WTC11 (cell line): ENCODE data around the gene ERF. TPM values are rescaled to one million over a fixed set of nuclear protein-coding genes. Genes with fewer than 3 reads are reported as not detected.

Experiments used
- ATAC-seq: fragments of 200-7000 bp; cut with Tn5 transposase; 2 replicates; pipeline ENCODE4 v1.10.0; 2021; ENCODE audit warnings: mild to moderate bottlenecking, moderate library complexity
- CTCF ChIA-PET: fragments of 300-600 bp; sonication (Branson Sonifier 250); formaldehyde crosslinking; loops from one replicate; lab custom pipeline; 2021; ENCODE audit warnings: antibody characterized with exemption; lab: Charles Lee
- POLR2A ChIA-PET: fragments of 350-600 bp; sonication (Branson Sonifier 250); formaldehyde crosslinking; loops from one replicate; lab custom pipeline; 2021; ENCODE audit warnings: antibody characterized with exemption; lab: Charles Lee
- DNase-seq: peaks from one replicate; pipeline ENCODE4 v3.0.0; 2021; ENCODE audit warnings: low spot score
- H3K27ac Mint-ChIP-seq: 2 replicates; pipeline ENCODE4 v1.8.0; 2021; ENCODE audit warnings: mixed read lengths
- H3K27me3 Mint-ChIP-seq: 2 replicates; pipeline ENCODE4 v1.8.0; 2021; ENCODE audit warnings: low read depth, mild to moderate bottlenecking, moderate library complexity, mixed read lengths
- H3K36me3 Mint-ChIP-seq: 2 replicates; pipeline ENCODE4 v1.8.0; 2021; ENCODE audit warnings: mixed read lengths
- H3K4me1 Mint-ChIP-seq: 2 replicates; pipeline ENCODE4 v1.8.0; 2022; ENCODE audit warnings: mixed read lengths
- H3K4me3 Mint-ChIP-seq: 2 replicates; pipeline ENCODE4 v1.8.0; 2021; ENCODE audit warnings: mild to moderate bottlenecking, moderate library complexity, mixed read lengths
- H3K9me3 Mint-ChIP-seq: 2 replicates; pipeline ENCODE4 v1.8.0; 2021; ENCODE audit warnings: mixed read lengths
- CBFB ChIP-seq: sonication (generic); formaldehyde crosslinking; IDR thresholded peaks from 2 replicates; pipeline ENCODE4 v1.8.1; 2022; ENCODE audit warnings: mild to moderate bottlenecking, low read depth, missing genetic modification reagents
- E2F1 ChIP-seq: sonication (generic); formaldehyde crosslinking; IDR thresholded peaks from 2 replicates; pipeline ENCODE4 v1.8.0; 2022; ENCODE audit warnings: mild to moderate bottlenecking, missing genetic modification reagents
- E2F4 ChIP-seq: sonication (generic); formaldehyde crosslinking; IDR thresholded peaks from 2 replicates; pipeline ENCODE4 v1.8.1; 2022; ENCODE audit warnings: low read depth, mild to moderate bottlenecking, moderate library complexity, missing genetic modification reagents, borderline replicate concordance
- EMX1 ChIP-seq: fragments of 250-450 bp; sonication (Bioruptor Pico); IDR thresholded peaks from 2 replicates; pipeline ENCODE4 v1.8.0; 2021; ENCODE audit warnings: mild to moderate bottlenecking
- ESRRA ChIP-seq: sonication (generic); formaldehyde crosslinking; IDR thresholded peaks from 2 replicates; pipeline ENCODE4 v1.8.1; 2022; ENCODE audit warnings: mild to moderate bottlenecking, missing genetic modification reagents, borderline replicate concordance
- GRHL2 ChIP-seq: fragments of 250-450 bp; sonication (Bioruptor Pico); IDR thresholded peaks from 2 replicates; pipeline ENCODE4 v1.8.0; 2022; ENCODE audit warnings: mild to moderate bottlenecking, moderate library complexity; ENCODE audit not compliant: insufficient replicate concordance, severe bottlenecking
- KAT7 ChIP-seq: sonication (generic); formaldehyde crosslinking; IDR thresholded peaks from 2 replicates; pipeline ENCODE4 v1.8.1; 2023; ENCODE audit warnings: missing genetic modification reagents, mild to moderate bottlenecking, borderline replicate concordance
- MAX ChIP-seq: sonication (generic); formaldehyde crosslinking; IDR thresholded peaks from 2 replicates; pipeline ENCODE4 v1.8.0; 2022; ENCODE audit warnings: mild to moderate bottlenecking, missing genetic modification reagents
- MXD4 ChIP-seq: fragments of 250-450 bp; sonication (Bioruptor Pico); IDR thresholded peaks from 2 replicates; pipeline ENCODE4 v1.8.0; 2021; ENCODE audit warnings: mild to moderate bottlenecking, moderate library complexity, borderline replicate concordance
- PREB ChIP-seq: sonication (generic); formaldehyde crosslinking; IDR thresholded peaks from 2 replicates; pipeline ENCODE4 v1.8.1; 2022; ENCODE audit warnings: mild to moderate bottlenecking, missing genetic modification reagents, moderate library complexity, borderline replicate concordance
- PRRX2 ChIP-seq: fragments of 250-450 bp; sonication (Bioruptor Pico); IDR thresholded peaks from 2 replicates; pipeline ENCODE4 v1.8.0; 2021; ENCODE audit warnings: mild to moderate bottlenecking
- SOX15 ChIP-seq: fragments of 250-450 bp; sonication (Bioruptor Pico); IDR thresholded peaks from 2 replicates; pipeline ENCODE4 v1.9.0; 2021; ENCODE audit warnings: mild to moderate bottlenecking
- SP1 ChIP-seq: sonication (generic); formaldehyde crosslinking; conservative IDR thresholded peaks from 2 replicates; pipeline ENCODE4 v1.8.1; 2022; ENCODE audit warnings: missing genetic modification reagents
- TEAD1 ChIP-seq: sonication (generic); formaldehyde crosslinking; IDR thresholded peaks from 2 replicates; pipeline ENCODE4 v1.8.0; 2022; ENCODE audit warnings: mild to moderate bottlenecking, missing genetic modification reagents
- TP53 ChIP-seq: sonication (generic); formaldehyde crosslinking; IDR thresholded peaks from 2 replicates; pipeline ENCODE4 v1.8.1; 2023; ENCODE audit warnings: mild to moderate bottlenecking, missing genetic modification reagents
- ZNF263 ChIP-seq: sonication (generic); formaldehyde crosslinking; IDR thresholded peaks from 2 replicates; pipeline ENCODE4 v1.8.1; 2022; ENCODE audit warnings: low read depth, mild to moderate bottlenecking, moderate library complexity, missing genetic modification reagents
- total RNA-seq: library from RNA; stranded (reverse); gene quantifications from 3 replicates; pipeline ENCODE4 v1.2.3, GENCODE V29; 2021
- TF ChIP-seq, protein P1 (sequence below): sonication (generic); formaldehyde crosslinking; IDR thresholded peaks from 2 replicates; pipeline ENCODE4 v1.8.1; 2023; ENCODE audit warnings: mild to moderate bottlenecking, missing genetic modification reagents, moderate library complexity
- TF ChIP-seq, protein P2 (sequence below): fragments of 200-600 bp; IDR thresholded peaks from 2 replicates; pipeline ENCODE4 v1.8.0; 2022; ENCODE audit warnings: antibody characterized with exemption
- TF ChIP-seq, protein P3 (sequence below): fragments of 250-450 bp; sonication (Bioruptor Pico); IDR thresholded peaks from 2 replicates; pipeline ENCODE4 v1.9.0; 2021; ENCODE audit warnings: mild to moderate bottlenecking
- TF ChIP-seq, protein P4 (sequence below): sonication (generic); formaldehyde crosslinking; IDR thresholded peaks from 2 replicates; pipeline ENCODE4 v1.8.1; 2023; ENCODE audit warnings: mild to moderate bottlenecking, missing genetic modification reagents
- TF ChIP-seq, protein P5 (sequence below): sonication (generic); formaldehyde crosslinking; IDR thresholded peaks from 2 replicates; pipeline ENCODE4 v1.8.1; 2022; ENCODE audit warnings: missing genetic modification reagents, borderline replicate concordance
- TF ChIP-seq, protein P6 (sequence below): sonication (generic); formaldehyde crosslinking; IDR thresholded peaks from 2 replicates; pipeline ENCODE4 v1.8.1; 2023; ENCODE audit warnings: mild to moderate bottlenecking, moderate library complexity, missing genetic modification reagents

ERF gene
- total RNA-seq, 1 experiment from 2014 or later = 65.9 TPM

GRCh38 chr19:42288387-42288786 lies 33.5 kb upstream of the ERF start:
- no peaks in the 10 kb centered on the region for H3K27me3 Mint-ChIP-seq
- ChIA-PET POLR2A (no interaction called here), CTCF (interaction anchor here (1.0 to 1.4 kb wide), 3 partner anchors 9 to 45 kb away, joined by 3 to 4 read pairs (median 3); partner anchors contain the start of gene GSK3A)
- H3K36me3 Mint-ChIP-seq = peaks cover 15% of the 10 kb centered on the region
- no peak overlapping the region for H3K4me3 Mint-ChIP-seq
- peaks cover 26% of the 10 kb centered on the region for H3K4me1 Mint-ChIP-seq
- no peak for TF ChIP-seq CBFB (CRISPR knock-in tag)
- TF ChIP-seq, protein P1, sequence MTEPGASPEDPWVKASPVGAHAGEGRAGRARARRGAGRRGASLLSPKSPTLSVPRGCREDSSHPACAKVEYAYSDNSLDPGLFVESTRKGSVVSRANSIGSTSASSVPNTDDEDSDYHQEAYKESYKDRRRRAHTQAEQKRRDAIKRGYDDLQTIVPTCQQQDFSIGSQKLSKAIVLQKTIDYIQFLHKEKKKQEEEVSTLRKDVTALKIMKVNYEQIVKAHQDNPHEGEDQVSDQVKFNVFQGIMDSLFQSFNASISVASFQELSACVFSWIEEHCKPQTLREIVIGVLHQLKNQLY (CRISPR knock-in tag) = no peak
- TF ChIP-seq GRHL2 (CRISPR knock-in tag) = no peak
- no peak for TF ChIP-seq ESRRA (CRISPR knock-in tag)
- no peak for TF ChIP-seq EMX1 (CRISPR knock-in tag)
- no peak for TF ChIP-seq ZNF263 (CRISPR knock-in tag)
- no peak for TF ChIP-seq MXD4 (CRISPR knock-in tag)
- TF ChIP-seq MAX (CRISPR knock-in tag) = no peak
- TF ChIP-seq PREB (CRISPR knock-in tag) = no peak
- TF ChIP-seq, protein P2, sequence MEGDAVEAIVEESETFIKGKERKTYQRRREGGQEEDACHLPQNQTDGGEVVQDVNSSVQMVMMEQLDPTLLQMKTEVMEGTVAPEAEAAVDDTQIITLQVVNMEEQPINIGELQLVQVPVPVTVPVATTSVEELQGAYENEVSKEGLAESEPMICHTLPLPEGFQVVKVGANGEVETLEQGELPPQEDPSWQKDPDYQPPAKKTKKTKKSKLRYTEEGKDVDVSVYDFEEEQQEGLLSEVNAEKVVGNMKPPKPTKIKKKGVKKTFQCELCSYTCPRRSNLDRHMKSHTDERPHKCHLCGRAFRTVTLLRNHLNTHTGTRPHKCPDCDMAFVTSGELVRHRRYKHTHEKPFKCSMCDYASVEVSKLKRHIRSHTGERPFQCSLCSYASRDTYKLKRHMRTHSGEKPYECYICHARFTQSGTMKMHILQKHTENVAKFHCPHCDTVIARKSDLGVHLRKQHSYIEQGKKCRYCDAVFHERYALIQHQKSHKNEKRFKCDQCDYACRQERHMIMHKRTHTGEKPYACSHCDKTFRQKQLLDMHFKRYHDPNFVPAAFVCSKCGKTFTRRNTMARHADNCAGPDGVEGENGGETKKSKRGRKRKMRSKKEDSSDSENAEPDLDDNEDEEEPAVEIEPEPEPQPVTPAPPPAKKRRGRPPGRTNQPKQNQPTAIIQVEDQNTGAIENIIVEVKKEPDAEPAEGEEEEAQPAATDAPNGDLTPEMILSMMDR = no peak
- no peak for TF ChIP-seq SP1 (CRISPR knock-in tag)
- no peak for TF ChIP-seq SOX15 (CRISPR knock-in tag)
- no peak for TF ChIP-seq KAT7 (CRISPR knock-in tag)
- no peak for TF ChIP-seq E2F1
- no peak for TF ChIP-seq TEAD1
- H3K9me3 Mint-ChIP-seq = no peaks in the 10 kb centered on the region
- ATAC-seq (no peak), DNase-seq (no peak)
- no peak overlapping the region for H3K27ac Mint-ChIP-seq

GRCh38 chr19:42287827-42288107 lies 32.8 kb upstream of the ERF start:
- no peaks in the 10 kb centered on the region for H3K27me3 Mint-ChIP-seq
- no peak overlapping the region for H3K4me3 Mint-ChIP-seq
- DNase-seq (no peak), ATAC-seq (no peak)
- peaks cover 24% of the 10 kb centered on the region for H3K4me1 Mint-ChIP-seq
- ChIA-PET POLR2A (no interaction called here), CTCF (interaction anchor here (0.6 to 1.4 kb wide), 2 partner anchors 10 to 45 kb away, joined by 3 to 4 read pairs; partner anchors contain the start of gene GSK3A)
- TF ChIP-seq PRRX2 (CRISPR knock-in tag) = no peak
- no peak for TF ChIP-seq MAX (CRISPR knock-in tag)
- TF ChIP-seq, protein P3, sequence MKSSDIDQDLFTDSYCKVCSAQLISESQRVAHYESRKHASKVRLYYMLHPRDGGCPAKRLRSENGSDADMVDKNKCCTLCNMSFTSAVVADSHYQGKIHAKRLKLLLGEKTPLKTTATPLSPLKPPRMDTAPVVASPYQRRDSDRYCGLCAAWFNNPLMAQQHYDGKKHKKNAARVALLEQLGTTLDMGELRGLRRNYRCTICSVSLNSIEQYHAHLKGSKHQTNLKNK (CRISPR knock-in tag) = no peak
- TF ChIP-seq, protein P4, sequence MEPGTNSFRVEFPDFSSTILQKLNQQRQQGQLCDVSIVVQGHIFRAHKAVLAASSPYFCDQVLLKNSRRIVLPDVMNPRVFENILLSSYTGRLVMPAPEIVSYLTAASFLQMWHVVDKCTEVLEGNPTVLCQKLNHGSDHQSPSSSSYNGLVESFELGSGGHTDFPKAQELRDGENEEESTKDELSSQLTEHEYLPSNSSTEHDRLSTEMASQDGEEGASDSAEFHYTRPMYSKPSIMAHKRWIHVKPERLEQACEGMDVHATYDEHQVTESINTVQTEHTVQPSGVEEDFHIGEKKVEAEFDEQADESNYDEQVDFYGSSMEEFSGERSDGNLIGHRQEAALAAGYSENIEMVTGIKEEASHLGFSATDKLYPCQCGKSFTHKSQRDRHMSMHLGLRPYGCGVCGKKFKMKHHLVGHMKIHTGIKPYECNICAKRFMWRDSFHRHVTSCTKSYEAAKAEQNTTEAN (CRISPR knock-in tag) = no peak
- TF ChIP-seq E2F4 (CRISPR knock-in tag) = no peak
- TF ChIP-seq KAT7 (CRISPR knock-in tag) = no peak
- no peak for TF ChIP-seq PREB (CRISPR knock-in tag)
- TF ChIP-seq TP53 (CRISPR knock-in tag) = no peak
- TF ChIP-seq, protein P5, sequence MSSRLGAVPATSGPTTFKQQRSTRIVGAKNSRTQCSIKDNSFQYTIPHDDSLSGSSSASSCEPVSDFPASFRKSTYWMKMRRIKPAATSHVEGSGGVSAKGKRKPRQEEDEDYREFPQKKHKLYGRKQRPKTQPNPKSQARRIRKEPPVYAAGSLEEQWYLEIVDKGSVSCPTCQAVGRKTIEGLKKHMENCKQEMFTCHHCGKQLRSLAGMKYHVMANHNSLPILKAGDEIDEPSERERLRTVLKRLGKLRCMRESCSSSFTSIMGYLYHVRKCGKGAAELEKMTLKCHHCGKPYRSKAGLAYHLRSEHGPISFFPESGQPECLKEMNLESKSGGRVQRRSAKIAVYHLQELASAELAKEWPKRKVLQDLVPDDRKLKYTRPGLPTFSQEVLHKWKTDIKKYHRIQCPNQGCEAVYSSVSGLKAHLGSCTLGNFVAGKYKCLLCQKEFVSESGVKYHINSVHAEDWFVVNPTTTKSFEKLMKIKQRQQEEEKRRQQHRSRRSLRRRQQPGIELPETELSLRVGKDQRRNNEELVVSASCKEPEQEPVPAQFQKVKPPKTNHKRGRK (CRISPR knock-in tag) = no peak
- TF ChIP-seq, protein P6, sequence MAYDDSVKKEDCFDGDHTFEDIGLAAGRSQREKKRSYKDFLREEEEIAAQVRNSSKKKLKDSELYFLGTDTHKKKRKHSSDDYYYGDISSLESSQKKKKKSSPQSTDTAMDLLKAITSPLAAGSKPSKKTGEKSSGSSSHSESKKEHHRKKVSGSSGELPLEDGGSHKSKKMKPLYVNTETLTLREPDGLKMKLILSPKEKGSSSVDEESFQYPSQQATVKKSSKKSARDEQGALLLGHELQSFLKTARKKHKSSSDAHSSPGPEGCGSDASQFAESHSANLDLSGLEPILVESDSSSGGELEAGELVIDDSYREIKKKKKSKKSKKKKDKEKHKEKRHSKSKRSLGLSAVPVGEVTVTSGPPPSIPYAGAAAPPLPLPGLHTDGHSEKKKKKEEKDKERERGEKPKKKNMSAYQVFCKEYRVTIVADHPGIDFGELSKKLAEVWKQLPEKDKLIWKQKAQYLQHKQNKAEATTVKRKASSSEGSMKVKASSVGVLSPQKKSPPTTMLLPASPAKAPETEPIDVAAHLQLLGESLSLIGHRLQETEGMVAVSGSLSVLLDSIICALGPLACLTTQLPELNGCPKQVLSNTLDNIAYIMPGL (CRISPR knock-in tag) = no peak
- H3K9me3 Mint-ChIP-seq = no peaks in the 10 kb centered on the region
- H3K27ac Mint-ChIP-seq = no peak overlapping the region
- peaks cover 12% of the 10 kb centered on the region for H3K36me3 Mint-ChIP-seq
